Femur (tissue), 1 donor: ENCODE data around the gene PRPF6.
A peak's percentile ranks its signal among the peaks of the same experiment; 100 is the strongest.

Experiments
- DNase-seq: peaks from one replicate; pipeline ENCODE4 v3.0.0-alpha.2; 2017

Gene PRPF6

GRCh38 chr20:63980806-63981728 lies at the start of gene PRPF6:
PRPF6 (plus strand) TSS chr20:63981132; CDS start chr20:63981246, 114 bp downstream.
- peak; percentile 97 for DNase-seq

- DNase-seq: no peak
Observed at GRCh38 chr20:63931735-63932134, 49.2 kb upstream of the PRPF6 start.

GRCh38 chr20:63932606-63933160 lies 48.2 kb upstream of the PRPF6 start:
- DNase-seq: no peak

GRCh38 chr20:63933646-63934045 lies 47.3 kb upstream of the PRPF6 start:
- DNase-seq: no peak

GRCh38 chr20:63934271-63935068 lies 46.5 kb upstream of the PRPF6 start:
- DNase-seq: no peak

- DNase-seq: no peak
Observed at GRCh38 chr20:63935447-63935846, 45.5 kb upstream of the PRPF6 start.

GRCh38 chr20:63937596-63937995 lies 43.3 kb upstream of the PRPF6 start:
- DNase-seq: peak; percentile 22

GRCh38 chr20:63939061-63939935 lies 41.6 kb upstream of the PRPF6 start:
- DNase-seq: peak; percentile 36

- DNase-seq: peak; percentile 22
Observed at GRCh38 chr20:63940071-63940471, 40.9 kb upstream of the PRPF6 start.

GRCh38 chr20:63940472-63941266 lies 40.3 kb upstream of the PRPF6 start:
- DNase-seq: peak; percentile 24

GRCh38 chr20:63941282-63942081 lies 39.5 kb upstream of the PRPF6 start:
- peak; percentile 78 for DNase-seq

- peak; percentile 70 for DNase-seq
Observed at GRCh38 chr20:63942250-63942951, 38.5 kb upstream of the PRPF6 start.

GRCh38 chr20:63942969-63943807 lies 37.7 kb upstream of the PRPF6 start:
- no peak for DNase-seq

- DNase-seq: no peak
Observed at GRCh38 chr20:63943808-63944077, 37.2 kb upstream of the PRPF6 start.

- no peak for DNase-seq
Observed at GRCh38 chr20:63944078-63944941, 36.6 kb upstream of the PRPF6 start.

GRCh38 chr20:63945031-63945658 lies 35.8 kb upstream of the PRPF6 start:
- no peak for DNase-seq
